ENCODE measurements around the gene COQ2. TPM values are rescaled to one million over a fixed set of nuclear protein-coding genes. Genes with fewer than 3 reads are reported as not detected.
"Not testable (repeated sequence)": the region's sequence is repeated elsewhere in the genome, so short reads cannot be mapped to it uniquely, and the experiment has no call there.

COQ2 gene, protein sequence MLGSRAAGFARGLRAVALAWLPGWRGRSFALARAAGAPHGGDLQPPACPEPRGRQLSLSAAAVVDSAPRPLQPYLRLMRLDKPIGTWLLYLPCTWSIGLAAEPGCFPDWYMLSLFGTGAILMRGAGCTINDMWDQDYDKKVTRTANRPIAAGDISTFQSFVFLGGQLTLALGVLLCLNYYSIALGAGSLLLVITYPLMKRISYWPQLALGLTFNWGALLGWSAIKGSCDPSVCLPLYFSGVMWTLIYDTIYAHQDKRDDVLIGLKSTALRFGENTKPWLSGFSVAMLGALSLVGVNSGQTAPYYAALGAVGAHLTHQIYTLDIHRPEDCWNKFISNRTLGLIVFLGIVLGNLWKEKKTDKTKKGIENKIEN
- total RNA-seq (10 to 100 TPM; 14.1 to 18.8 TPM), polyA plus RNA-seq (ENCODE audit: insufficient read length in 2 of 2) (10 to 100 TPM; 19.7 to 25.2 TPM)
- long read RNA-seq, donor 1, transcript COQ2-206 (7 exons, 1,641 nt), result major isoform, 7 of 26 reads
- long read RNA-seq, donor 1, partial matches to known transcripts, result 19 of 26 reads
- long read RNA-seq, donor 1, other reads (novel, unspliced or antisense), result 0 of 26 reads
- long read RNA-seq, donor 2, transcript COQ2-206 (7 exons, 1,641 nt), result major isoform, 5 of 5 reads
- long read RNA-seq, donor 2, partial matches to known transcripts, result 0 of 5 reads
- long read RNA-seq, donor 2, other reads (novel, unspliced or antisense), result 0 of 5 reads
- long read RNA-seq, donor 3, transcript COQ2-206 (7 exons, 1,641 nt), result major isoform, 6 of 6 reads
- long read RNA-seq, donor 3, partial matches to known transcripts, result 0 of 6 reads
- long read RNA-seq, donor 3, other reads (novel, unspliced or antisense), result 0 of 6 reads
- long read RNA-seq, donor 4, partial matches to known transcripts, result 10 of 14 reads
- long read RNA-seq, donor 4, other reads (novel, unspliced or antisense), result 0 of 14 reads

GRCh38 chr4:83284193-83285054 is at the start of gene COQ2:
Gene COQ2, minus strand, starts transcription at chr4:83284798. Its CDS starts 34 bp downstream, at chr4:83284764.
- WGBS (ENCODE audit: insufficient coverage), result under 1% methylated on average over 70 of the region's 76 CpGs
- H3K27ac ChIP-seq (ENCODE audit: low read depth, low read length), result peak within 1 kb of the TSS; percentile 90
- peak; percentile 75 to 98 (median 90) for DNase-seq (ENCODE audit: low read depth in 4 of 6, low spot score in 6 of 6)
- no peaks in the 10 kb centered on the region for H3K27me3 ChIP-seq (ENCODE audit: control insufficient read depth, insufficient read depth, low read length)
- no peaks in the 10 kb centered on the region for H3K36me3 ChIP-seq (ENCODE audit: control insufficient read depth, insufficient read depth, low read length)
- H3K9me3 ChIP-seq (ENCODE audit: control insufficient read depth, insufficient read depth, low read length), result no peaks in the 10 kb centered on the region
- H3K4me3 ChIP-seq (ENCODE audit: low read depth, low read length), result peak within 1 kb of the TSS; percentile 77
- peaks cover 6% of the 10 kb centered on the region for H3K4me1 ChIP-seq (ENCODE audit: control insufficient read depth, insufficient read depth, low read length)

DNA sequence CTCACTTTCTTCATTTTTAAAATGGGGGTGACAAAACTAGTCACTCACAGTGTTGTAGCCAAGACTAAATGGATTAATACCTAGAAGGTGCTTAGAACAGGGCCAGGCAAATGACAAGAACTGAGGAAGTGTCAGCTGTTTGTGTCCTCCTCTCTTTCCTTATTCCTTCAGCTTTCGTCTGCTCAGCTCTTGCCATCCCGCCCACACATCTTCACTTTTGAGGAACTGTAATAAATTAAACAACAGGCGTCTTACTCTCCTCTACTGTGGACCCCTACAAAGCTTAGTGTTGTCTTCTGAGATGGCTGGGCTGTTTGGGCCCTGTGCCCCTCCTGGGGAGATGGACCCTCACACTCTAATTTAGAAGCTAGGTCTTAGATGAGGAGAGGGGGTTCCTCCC is 47.4 kb upstream of the COQ2 start:
- Histone ChIP-seq H3K27me3 (ENCODE audit: control insufficient read depth, insufficient read depth, low read length) (peaks cover 14% of the 10 kb centered on the region), H3K4me1 (ENCODE audit: control insufficient read depth, insufficient read depth, low read length) (peaks cover 11% of the 10 kb centered on the region)
- no CpG with 5 or more reads among the region's 3 CpGs for WGBS (ENCODE audit: insufficient coverage)

DNA sequence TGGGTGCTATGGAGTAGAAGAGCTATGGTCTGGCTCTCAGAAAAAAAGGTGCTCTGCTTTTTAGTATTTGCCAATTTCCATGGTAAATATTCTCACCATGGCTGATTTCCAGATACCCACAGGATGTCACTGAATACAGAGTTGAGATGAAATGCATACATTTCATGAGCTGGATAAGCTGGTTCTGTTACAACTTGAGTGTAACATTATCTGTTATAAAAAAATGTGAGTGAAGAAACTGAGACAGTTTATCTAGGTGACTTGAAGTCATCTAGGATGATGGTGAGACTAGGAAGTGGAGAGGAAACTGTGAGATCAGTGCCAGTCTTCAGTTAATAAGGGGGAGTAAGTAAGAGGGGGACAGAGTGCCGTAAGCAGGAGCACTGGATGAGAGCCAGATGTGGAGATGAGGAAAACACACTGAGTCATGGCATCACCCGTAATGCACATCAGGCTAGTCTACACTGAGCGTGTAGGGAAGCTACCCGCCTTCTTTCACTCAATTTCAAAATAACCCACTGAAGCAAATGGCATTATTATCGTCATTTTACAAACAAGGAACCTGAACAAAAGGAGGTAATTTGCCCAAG is 45.0 kb upstream of the COQ2 start:
- Histone ChIP-seq H3K27ac (ENCODE audit: low read depth, low read length) (no peak overlapping the region), H3K4me3 (ENCODE audit: low read depth, low read length) (no peak overlapping the region), H3K36me3 (ENCODE audit: control insufficient read depth, insufficient read depth, low read length) (no peaks in the 10 kb centered on the region), H3K27me3 (ENCODE audit: control insufficient read depth, insufficient read depth, low read length) (peaks cover 9% of the 10 kb centered on the region), H3K9me3 (ENCODE audit: control insufficient read depth, insufficient read depth, low read length) (no peaks in the 10 kb centered on the region), H3K4me1 (ENCODE audit: control insufficient read depth, insufficient read depth, low read length) (peaks cover 6% of the 10 kb centered on the region)
- no peak for DNase-seq (ENCODE audit: low read depth in 4 of 6, low spot score in 6 of 6)
- WGBS (ENCODE audit: insufficient coverage), result 60% methylated on average over 1 of the region's 5 CpGs

More for the DNA sequence above, 47.4 kb upstream of the COQ2 start:
- Histone ChIP-seq H3K36me3 (ENCODE audit: control insufficient read depth, insufficient read depth, low read length) (no peaks in the 10 kb centered on the region), H3K27ac (ENCODE audit: low read depth, low read length) (no peak overlapping the region), H3K9me3 (ENCODE audit: control insufficient read depth, insufficient read depth, low read length) (no peaks in the 10 kb centered on the region), H3K4me3 (ENCODE audit: low read depth, low read length) (no peak overlapping the region)
- no peak for DNase-seq (ENCODE audit: low read depth in 4 of 6, low spot score in 6 of 6)

GRCh38 chr4:83328521-83329187 is 44.1 kb upstream of the COQ2 start:
- no peak overlapping the region for H3K4me3 ChIP-seq (ENCODE audit: low read depth, low read length)
- no peaks in the 10 kb centered on the region for H3K9me3 ChIP-seq (ENCODE audit: control insufficient read depth, insufficient read depth, low read length)
- 27% methylated on average over 6 of the region's 7 CpGs for WGBS (ENCODE audit: insufficient coverage)
- DNase-seq (ENCODE audit: low read depth in 4 of 6, low spot score in 6 of 6), result no peak
- H3K27ac ChIP-seq (ENCODE audit: low read depth, low read length), result no peak overlapping the region
- H3K4me1 ChIP-seq (ENCODE audit: control insufficient read depth, insufficient read depth, low read length), result no peaks in the 10 kb centered on the region
- H3K27me3 ChIP-seq (ENCODE audit: control insufficient read depth, insufficient read depth, low read length), result no peaks in the 10 kb centered on the region
- H3K36me3 ChIP-seq (ENCODE audit: control insufficient read depth, insufficient read depth, low read length), result no peaks in the 10 kb centered on the region

GRCh38 chr4:83326546-83326945 is 41.9 kb upstream of the COQ2 start:
- no peaks in the 10 kb centered on the region for H3K9me3 ChIP-seq (ENCODE audit: control insufficient read depth, insufficient read depth, low read length)
- DNase-seq (ENCODE audit: low read depth in 4 of 6, low spot score in 6 of 6), result no peak
- no peaks in the 10 kb centered on the region for H3K4me1 ChIP-seq (ENCODE audit: control insufficient read depth, insufficient read depth, low read length)
- WGBS (ENCODE audit: insufficient coverage), result 87% methylated on average over 8 of the region's 8 CpGs
- no peaks in the 10 kb centered on the region for H3K27me3 ChIP-seq (ENCODE audit: control insufficient read depth, insufficient read depth, low read length)
- no peak overlapping the region for H3K4me3 ChIP-seq (ENCODE audit: low read depth, low read length)
- H3K36me3 ChIP-seq (ENCODE audit: control insufficient read depth, insufficient read depth, low read length), result no peaks in the 10 kb centered on the region
- no peak overlapping the region for H3K27ac ChIP-seq (ENCODE audit: low read depth, low read length)

- H3K4me1 ChIP-seq (ENCODE audit: control insufficient read depth, insufficient read depth, low read length); H3K9me3 ChIP-seq (ENCODE audit: control insufficient read depth, insufficient read depth, low read length); H3K4me3 ChIP-seq (ENCODE audit: low read depth, low read length); H3K27me3 ChIP-seq (ENCODE audit: control insufficient read depth, insufficient read depth, low read length); DNase-seq (ENCODE audit: low read depth in 4 of 6, low spot score in 6 of 6); H3K27ac ChIP-seq (ENCODE audit: low read depth, low read length); H3K36me3 ChIP-seq (ENCODE audit: control insufficient read depth, insufficient read depth, low read length): not testable (repeated sequence)
- WGBS (ENCODE audit: insufficient coverage), result 100% methylated on average over 1 of the region's 4 CpGs
These were observed 40.7 kb upstream of the COQ2 start for GRCh38 chr4:83325306-83325705.

- 86% methylated on average over 1 of the region's 3 CpGs for WGBS (ENCODE audit: insufficient coverage)
- no peak for DNase-seq (ENCODE audit: low read depth in 4 of 6, low spot score in 6 of 6)
- Histone ChIP-seq H3K4me3 (ENCODE audit: low read depth, low read length) (no peak overlapping the region), H3K9me3 (ENCODE audit: control insufficient read depth, insufficient read depth, low read length) (no peaks in the 10 kb centered on the region), H3K27ac (ENCODE audit: low read depth, low read length) (no peak overlapping the region), H3K36me3 (ENCODE audit: control insufficient read depth, insufficient read depth, low read length) (no peaks in the 10 kb centered on the region), H3K27me3 (ENCODE audit: control insufficient read depth, insufficient read depth, low read length) (no peaks in the 10 kb centered on the region), H3K4me1 (ENCODE audit: control insufficient read depth, insufficient read depth, low read length) (no peaks in the 10 kb centered on the region)
These were observed 38.5 kb upstream of the COQ2 start for GRCh38 chr4:83323136-83323535.

- peak in 1 of 6 donors; percentile 3 for DNase-seq (ENCODE audit: low read depth in 4 of 6, low spot score in 6 of 6)
- H3K4me3 ChIP-seq (ENCODE audit: low read depth, low read length), result no peak overlapping the region
- H3K27ac ChIP-seq (ENCODE audit: low read depth, low read length), result no peak overlapping the region
- WGBS (ENCODE audit: insufficient coverage), result 78% methylated on average over 4 of the region's 5 CpGs
- H3K4me1 ChIP-seq (ENCODE audit: control insufficient read depth, insufficient read depth, low read length), result no peaks in the 10 kb centered on the region
- no peaks in the 10 kb centered on the region for H3K9me3 ChIP-seq (ENCODE audit: control insufficient read depth, insufficient read depth, low read length)
- H3K36me3 ChIP-seq (ENCODE audit: control insufficient read depth, insufficient read depth, low read length), result no peaks in the 10 kb centered on the region
- no peaks in the 10 kb centered on the region for H3K27me3 ChIP-seq (ENCODE audit: control insufficient read depth, insufficient read depth, low read length)
These were observed 36.0 kb upstream of the COQ2 start for GRCh38 chr4:83320548-83320947.
